Activated T-cell treated with anti-CD3 and anti-CD28 coated beads, Interleukin-2, amount 50 U/mL, for 72 hours (primary cell): ENCODE results near the gene TRPC3. TPM values are rescaled to one million over a fixed set of nuclear protein-coding genes. Genes with fewer than 3 reads are reported as not detected.

Experiments
- ATAC-seq, 2 donors: fragments of 150-1000 bp; cut with Tn5 transposase; replicated peaks in 1 of 2; 2 replicates each; pipeline ENCODE4 v1.10.0; 2021; ENCODE audit warnings: moderate library complexity in 2 of 2, mild to moderate bottlenecking in 1 of 2
- DNase-seq, 2 donors: peaks; one replicate each; pipeline ENCODE4 v3.0.0; 2021 to 2022; ENCODE audit warnings: mixed read lengths in 1 of 2
- H3K27ac Mint-ChIP-seq: one replicate; pipeline ENCODE4 v1.8.0; 2022; ENCODE audit warnings: mild to moderate bottlenecking, moderate library complexity, mixed read lengths
- H3K27me3 Mint-ChIP-seq: one replicate; pipeline ENCODE4 v1.8.0; 2022; ENCODE audit warnings: low read depth, mixed read lengths
- H3K36me3 Mint-ChIP-seq, 2 donors: one replicate each; pipeline ENCODE4 v1.8.0; 2022; ENCODE audit warnings: mixed read lengths in 2 of 2, mild to moderate bottlenecking in 1 of 2; ENCODE audit not compliant: insufficient read depth in 2 of 2
- H3K4me1 Mint-ChIP-seq: one replicate; pipeline ENCODE4 v1.8.0; 2022; ENCODE audit warnings: low read depth, mixed read lengths
- H3K4me3 Mint-ChIP-seq, 2 donors: one replicate each; pipeline ENCODE4 v1.8.0; 2022; ENCODE audit warnings: mild to moderate bottlenecking in 2 of 2, mixed read lengths in 2 of 2, moderate library complexity in 2 of 2
- H3K9me3 Mint-ChIP-seq, 2 donors: one replicate each; pipeline ENCODE4 v1.8.0; 2022; ENCODE audit warnings: mixed read lengths in 2 of 2
- total RNA-seq, 2 donors: library from RNA; stranded (reverse); gene quantifications; one replicate each; pipeline ENCODE4 v1.2.3, GENCODE V29; 2022

Gene TRPC3
- total RNA-seq, 2 donors from 2014 or later: 0.46 to 0.51 TPM

GRCh38 chr4:121968859-121969258, 17.0 kb upstream of the TRPC3 start:
- no peak overlapping the region for H3K27ac Mint-ChIP-seq
- DNase-seq (no peak), ATAC-seq (no peak)
- H3K4me3 Mint-ChIP-seq: no peak overlapping the region
- no peaks in the 10 kb centered on the region for H3K36me3 Mint-ChIP-seq
- peaks cover 15% of the 10 kb centered on the region for H3K27me3 Mint-ChIP-seq
- H3K4me1 Mint-ChIP-seq: no peaks in the 10 kb centered on the region
- H3K9me3 Mint-ChIP-seq: no peaks in the 10 kb centered on the region

- no peak for DNase-seq
- Mint-ChIP-seq H3K27ac (no peak overlapping the region), H3K27me3 (no peaks in the 10 kb centered on the region), H3K36me3 (no peaks in the 10 kb centered on the region), H3K4me3 (no peak overlapping the region), H3K4me1 (no peaks in the 10 kb centered on the region), H3K9me3 (no peaks in the 10 kb centered on the region)
- no peak for ATAC-seq
Measured at GRCh38 chr4:121964958-121965357, 13.1 kb upstream of the TRPC3 start.

GRCh38 chr4:121960818-121961217, 9.0 kb upstream of the TRPC3 start:
- Mint-ChIP-seq H3K36me3 (no peaks in the 10 kb centered on the region), H3K4me3 (no peak overlapping the region), H3K27me3 (peaks cover 13% of the 10 kb centered on the region), H3K27ac (no peak overlapping the region), H3K4me1 (no peaks in the 10 kb centered on the region), H3K9me3 (no peaks in the 10 kb centered on the region)
- DNase-seq (no peak), ATAC-seq (no peak)

GRCh38 chr4:121958777-121959176, 6.9 kb upstream of the TRPC3 start:
- Mint-ChIP-seq H3K36me3 (no peaks in the 10 kb centered on the region), H3K27ac (no peak overlapping the region), H3K4me1 (no peaks in the 10 kb centered on the region), H3K27me3 (peaks cover 13% of the 10 kb centered on the region), H3K4me3 (no peak overlapping the region), H3K9me3 (no peaks in the 10 kb centered on the region)
- DNase-seq: no peak
- no peak for ATAC-seq

GRCh38 chr4:121957266-121957665, 5.4 kb upstream of the TRPC3 start:
- Mint-ChIP-seq H3K36me3 (no peaks in the 10 kb centered on the region), H3K27ac (no peak overlapping the region), H3K4me3 (no peak overlapping the region), H3K9me3 (no peaks in the 10 kb centered on the region), H3K27me3 (peaks cover 23% of the 10 kb centered on the region), H3K4me1 (peaks cover 2% of the 10 kb centered on the region)
- ATAC-seq (no peak), DNase-seq (no peak)

- no peak overlapping the region for H3K4me3 Mint-ChIP-seq
- DNase-seq (no peak), ATAC-seq (no peak)
- peaks cover 39% of the 10 kb centered on the region for H3K27me3 Mint-ChIP-seq
- peaks cover 13% of the 10 kb centered on the region for H3K4me1 Mint-ChIP-seq
- no peaks in the 10 kb centered on the region for H3K9me3 Mint-ChIP-seq
- H3K36me3 Mint-ChIP-seq: no peaks in the 10 kb centered on the region
- no peak overlapping the region for H3K27ac Mint-ChIP-seq
Measured at GRCh38 chr4:121953860-121954259, 2.0 kb upstream of the TRPC3 start.

- no peak overlapping the region for H3K27ac Mint-ChIP-seq
- no peak for ATAC-seq
Measured at GRCh38 chr4:121952290-121952689, 430 bp upstream of the TRPC3 start.

GRCh38 chr4:121950680-121951520, 960 bp downstream of the TRPC3 start:
- Mint-ChIP-seq H3K27ac (peak overlapping the region; percentile 24), H3K36me3 (no peaks in the 10 kb centered on the region), H3K9me3 (no peaks in the 10 kb centered on the region), H3K27me3 (peaks cover 48% of the 10 kb centered on the region), H3K4me3 (peak overlapping the region; percentile 87 to 90), H3K4me1 (peaks cover 13% of the 10 kb centered on the region)
- DNase-seq (peak; percentile 34 to 38), ATAC-seq (peak; percentile 64)

More at GRCh38 chr4:121952290-121952689, 430 bp upstream of the TRPC3 start:
- Mint-ChIP-seq H3K9me3 (no peaks in the 10 kb centered on the region), H3K27me3 (peaks cover 46% of the 10 kb centered on the region), H3K36me3 (no peaks in the 10 kb centered on the region), H3K4me3 (peak overlapping the region; percentile 60 to 80), H3K4me1 (peaks cover 13% of the 10 kb centered on the region)
- no peak for DNase-seq

GRCh38 chr4:121950212-121950679, 1.6 kb downstream of the TRPC3 start:
- H3K36me3 Mint-ChIP-seq: no peaks in the 10 kb centered on the region
- DNase-seq: peak; percentile 91 to 92
- H3K4me3 Mint-ChIP-seq: peak overlapping the region; percentile 87 to 90
- no peaks in the 10 kb centered on the region for H3K9me3 Mint-ChIP-seq
- peaks cover 50% of the 10 kb centered on the region for H3K27me3 Mint-ChIP-seq
- peaks cover 13% of the 10 kb centered on the region for H3K4me1 Mint-ChIP-seq
- ATAC-seq: peak; percentile 84 to 87
- H3K27ac Mint-ChIP-seq: no peak overlapping the region

GRCh38 chr4:121946644-121947043, 5.2 kb downstream of the TRPC3 start:
- Mint-ChIP-seq H3K27ac (no peak overlapping the region), H3K27me3 (peaks cover 51% of the 10 kb centered on the region), H3K4me3 (no peak overlapping the region), H3K4me1 (peaks cover 8% of the 10 kb centered on the region), H3K9me3 (no peaks in the 10 kb centered on the region), H3K36me3 (no peaks in the 10 kb centered on the region)
- ATAC-seq (no peak), DNase-seq (no peak)

GRCh38 chr4:121943941-121944340, 7.9 kb downstream of the TRPC3 start:
- H3K9me3 Mint-ChIP-seq: no peaks in the 10 kb centered on the region
- peaks cover 3% of the 10 kb centered on the region for H3K4me1 Mint-ChIP-seq
- H3K4me3 Mint-ChIP-seq: no peak overlapping the region
- ATAC-seq (peak in 1 of 2 donors; percentile 58), DNase-seq (peak in 1 of 2 donors; percentile 28)
- peaks cover 62% of the 10 kb centered on the region for H3K27me3 Mint-ChIP-seq
- H3K27ac Mint-ChIP-seq: no peak overlapping the region
- no peaks in the 10 kb centered on the region for H3K36me3 Mint-ChIP-seq

- H3K27me3 Mint-ChIP-seq: peaks cover 57% of the 10 kb centered on the region
- H3K27ac Mint-ChIP-seq: no peak overlapping the region
- ATAC-seq (no peak), DNase-seq (no peak)
- no peaks in the 10 kb centered on the region for H3K36me3 Mint-ChIP-seq
- H3K4me1 Mint-ChIP-seq: peaks cover 12% of the 10 kb centered on the region
- H3K9me3 Mint-ChIP-seq: no peaks in the 10 kb centered on the region
- H3K4me3 Mint-ChIP-seq: no peak overlapping the region
Measured at GRCh38 chr4:121939690-121940089, 12.2 kb downstream of the TRPC3 start.

GRCh38 chr4:121938282-121939092, 13.4 kb downstream of the TRPC3 start:
- peaks cover 57% of the 10 kb centered on the region for H3K27me3 Mint-ChIP-seq
- ATAC-seq (peak in 1 of 2 donors; percentile 39), DNase-seq (no peak)
- no peaks in the 10 kb centered on the region for H3K36me3 Mint-ChIP-seq
- peaks cover 12% of the 10 kb centered on the region for H3K4me1 Mint-ChIP-seq
- H3K9me3 Mint-ChIP-seq: no peaks in the 10 kb centered on the region
- peak overlapping the region in 1 of 2 donors; percentile 4 for H3K4me3 Mint-ChIP-seq
- H3K27ac Mint-ChIP-seq: peak overlapping the region; percentile 55
